ENCODE data around the gene ETS2.
"Not testable (repeated sequence)": the region's sequence is repeated elsewhere in the genome, so short reads cannot be mapped to it uniquely, and the experiment has no call there.

The ETS2 gene

DNA sequence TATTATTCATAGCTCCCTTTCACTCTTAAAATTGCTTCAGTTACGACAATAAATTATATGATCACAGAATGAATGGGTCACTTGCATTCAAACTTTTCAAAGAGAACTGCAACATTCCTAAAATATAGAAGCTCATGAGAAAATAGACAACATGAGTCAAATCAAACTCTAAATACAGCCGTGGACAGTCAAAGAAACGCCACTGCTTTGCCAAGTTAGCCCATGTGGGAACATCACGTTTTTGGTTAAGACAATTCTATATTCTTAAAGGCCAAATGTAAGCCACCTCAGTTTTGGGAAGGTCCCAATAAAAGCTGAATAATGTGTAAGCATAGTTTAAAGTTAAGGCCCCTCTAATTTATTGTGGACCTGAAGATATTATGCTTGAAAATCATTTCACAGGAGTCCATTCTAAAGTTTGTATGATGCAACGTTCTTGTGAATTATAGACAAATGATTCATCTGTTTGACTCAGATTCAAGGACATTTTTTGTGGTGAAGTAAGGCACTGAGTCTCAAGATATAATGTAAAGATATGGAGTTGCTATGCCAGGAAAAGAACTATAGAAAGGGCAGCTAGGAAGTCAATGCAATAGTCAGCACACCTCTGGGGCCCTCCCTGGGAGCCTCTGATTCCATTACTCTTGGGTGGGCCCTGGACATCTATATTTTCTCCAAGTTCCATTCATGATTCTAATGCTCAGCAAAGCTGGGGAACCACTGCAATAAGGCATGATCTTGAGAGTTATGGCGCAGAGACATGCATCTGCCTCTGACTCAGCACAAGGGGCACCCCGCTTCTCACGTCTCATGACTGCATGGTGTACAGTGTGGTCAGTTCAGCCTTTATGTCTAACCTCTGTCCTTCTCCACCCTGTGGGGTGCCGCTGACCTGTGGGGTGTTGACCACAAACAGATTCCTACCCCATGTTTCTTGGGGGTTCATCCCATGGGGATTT, 33.9 kb downstream of the ETS2 start:
- no peak for DNase-seq (ENCODE audit: low spot score)

- no peak for DNase-seq (ENCODE audit: low spot score)
Measured at GRCh38 chr21:38840456-38841300, 34.9 kb downstream of the ETS2 start.

- DNase-seq (ENCODE audit: low spot score), result no peak
Measured at GRCh38 chr21:38841472-38841871, 35.7 kb downstream of the ETS2 start.

- no peak for DNase-seq (ENCODE audit: low spot score)
Measured at GRCh38 chr21:38842079-38842478, 36.4 kb downstream of the ETS2 start.

DNA sequence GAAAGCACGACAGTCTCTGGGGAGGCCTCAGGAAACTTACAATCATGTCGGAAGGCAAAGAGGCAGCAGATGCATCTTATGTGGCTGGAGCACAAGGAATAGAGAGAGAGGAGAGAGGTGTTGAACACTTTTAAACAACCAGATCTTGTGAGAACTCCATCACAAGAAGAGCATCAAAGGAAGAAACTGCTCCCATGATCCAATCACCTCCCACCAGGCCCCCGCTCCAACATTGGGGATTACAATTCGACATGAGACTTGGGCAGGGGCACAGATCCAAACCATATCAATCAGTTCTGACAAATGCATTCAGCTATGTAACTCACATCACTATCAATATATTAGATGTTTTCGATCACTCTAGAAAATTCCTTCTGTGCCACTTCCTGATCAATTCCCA, 37.6 kb downstream of the ETS2 start:
- DNase-seq (ENCODE audit: low spot score), result no peak

GRCh38 chr21:38843806-38844503, 38.2 kb downstream of the ETS2 start:
- no peak for DNase-seq (ENCODE audit: low spot score)

GRCh38 chr21:38845374-38845773, 39.6 kb downstream of the ETS2 start:
- not testable (repeated sequence) for DNase-seq (ENCODE audit: low spot score)

GRCh38 chr21:38847556-38847955, 41.8 kb downstream of the ETS2 start:
- no peak for DNase-seq (ENCODE audit: low spot score)

DNA sequence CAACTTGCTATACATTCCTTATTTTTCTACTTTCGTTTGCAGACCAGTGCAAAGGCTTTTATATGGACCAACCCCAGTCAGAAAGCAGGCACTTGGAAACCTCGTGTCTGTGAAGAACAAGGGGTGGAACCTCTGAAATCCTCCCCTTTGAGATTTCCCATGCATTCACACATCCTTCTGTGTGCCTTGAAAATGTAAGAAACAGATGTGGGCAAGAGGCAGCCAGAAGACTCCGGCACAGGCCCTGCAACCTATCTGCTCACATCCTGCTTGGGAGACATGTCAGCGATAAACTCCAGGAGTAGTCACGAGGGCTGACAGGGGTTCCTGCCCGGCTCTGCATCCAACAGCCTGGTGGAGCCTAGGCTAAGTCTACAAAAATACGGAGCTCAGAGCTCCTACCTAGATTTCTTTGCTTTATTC, 42.5 kb downstream of the ETS2 start:
- DNase-seq (ENCODE audit: low spot score), result no peak

DNA sequence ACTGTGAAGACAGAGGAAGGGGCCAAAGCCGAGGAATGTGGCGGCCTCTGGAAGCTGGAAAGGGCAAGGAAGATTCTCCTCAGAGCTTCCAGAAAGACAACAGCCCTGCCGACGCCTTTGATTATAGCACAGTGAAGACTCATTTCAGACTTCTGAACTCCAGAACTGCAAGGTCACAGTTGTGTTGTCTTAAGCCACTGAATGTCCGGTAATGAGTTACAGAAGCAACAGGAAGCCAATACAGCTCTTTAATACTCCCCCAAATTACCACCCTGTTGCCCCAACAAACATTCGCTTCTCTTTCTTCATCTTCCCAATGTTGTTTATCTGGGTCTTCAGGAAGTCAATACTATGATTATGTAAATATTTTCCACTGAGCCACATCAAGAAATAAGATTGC, 44.0 kb downstream of the ETS2 start:
- DNase-seq (ENCODE audit: low spot score), result no peak

DNA sequence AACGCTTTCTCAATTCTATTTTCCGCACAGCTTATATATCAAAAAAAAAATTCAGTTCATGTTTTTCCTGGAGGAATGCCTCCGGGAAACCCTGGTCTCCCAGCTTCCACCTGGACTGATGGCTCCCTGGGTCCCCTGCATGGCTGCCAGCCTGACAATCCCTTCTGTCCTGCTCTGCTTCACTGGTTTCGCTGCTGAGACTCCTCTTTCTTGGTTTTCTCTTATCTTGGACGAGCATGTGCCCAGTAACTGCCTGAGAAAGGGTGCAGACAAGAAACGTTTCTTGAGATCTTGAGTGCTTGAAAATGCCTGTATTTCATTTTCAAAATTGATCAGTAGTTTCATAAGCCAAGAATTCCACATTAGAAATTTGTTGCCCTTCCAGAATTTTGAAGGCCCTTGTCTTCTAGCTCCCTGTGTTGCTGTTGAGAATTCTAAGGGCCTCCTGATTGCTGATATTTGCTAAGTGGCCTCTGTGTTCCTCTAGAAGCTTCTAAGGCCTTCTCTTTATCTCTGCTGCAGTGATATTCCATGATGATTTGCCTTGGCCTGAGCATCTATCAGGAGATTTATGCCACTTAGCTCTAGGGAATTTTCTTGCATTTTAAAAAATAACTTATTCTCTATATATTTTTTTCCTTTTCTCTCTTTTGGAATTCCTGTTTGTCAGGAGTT, 44.7 kb downstream of the ETS2 start:
- DNase-seq (ENCODE audit: low spot score), result no peak

DNA sequence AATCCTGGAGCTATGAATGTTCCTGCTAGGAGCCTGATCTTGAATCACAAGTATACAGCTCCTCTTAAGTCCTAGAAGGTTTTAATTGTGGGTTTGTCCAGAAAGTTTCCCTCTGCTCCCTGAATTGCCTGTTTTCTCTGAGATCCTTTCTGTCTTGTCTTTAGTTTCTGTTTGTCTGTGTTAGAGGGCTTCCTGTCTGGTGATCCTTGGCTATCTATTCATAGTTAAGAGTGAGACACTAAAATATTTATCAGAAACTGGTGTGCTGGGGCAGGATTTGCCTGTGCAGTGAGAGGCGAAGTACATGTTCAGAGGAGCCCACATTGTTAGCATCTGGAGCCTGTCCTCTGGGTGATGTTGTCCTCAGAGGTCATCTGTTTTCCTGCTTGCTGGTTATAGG, 45.4 kb downstream of the ETS2 start:
- DNase-seq (ENCODE audit: low spot score), result no peak

- no peak for DNase-seq (ENCODE audit: low spot score)
Measured at GRCh38 chr21:38852278-38852677, 46.5 kb downstream of the ETS2 start.

DNA sequence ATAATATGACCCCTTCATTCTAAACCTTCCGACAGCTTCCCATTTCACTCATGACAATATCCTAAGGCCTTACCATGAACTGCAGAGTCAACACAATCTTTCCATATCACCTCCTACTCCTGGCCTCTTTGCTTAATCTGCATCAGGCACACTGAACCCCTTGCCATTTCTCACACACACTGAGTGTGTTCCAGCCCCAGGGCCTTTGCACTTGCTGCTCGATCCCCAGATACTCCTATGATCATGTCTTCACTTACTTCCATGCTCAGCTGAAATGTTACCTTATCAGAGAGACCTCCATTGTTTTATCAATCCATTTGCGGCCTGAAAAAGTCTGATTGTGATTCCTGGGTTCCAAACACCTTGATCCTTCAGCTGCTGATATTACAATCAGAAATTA, 47.0 kb downstream of the ETS2 start:
- DNase-seq (ENCODE audit: low spot score), result no peak

- no peak for DNase-seq (ENCODE audit: low spot score)
Measured at GRCh38 chr21:38853421-38853919, 47.7 kb downstream of the ETS2 start.

DNA sequence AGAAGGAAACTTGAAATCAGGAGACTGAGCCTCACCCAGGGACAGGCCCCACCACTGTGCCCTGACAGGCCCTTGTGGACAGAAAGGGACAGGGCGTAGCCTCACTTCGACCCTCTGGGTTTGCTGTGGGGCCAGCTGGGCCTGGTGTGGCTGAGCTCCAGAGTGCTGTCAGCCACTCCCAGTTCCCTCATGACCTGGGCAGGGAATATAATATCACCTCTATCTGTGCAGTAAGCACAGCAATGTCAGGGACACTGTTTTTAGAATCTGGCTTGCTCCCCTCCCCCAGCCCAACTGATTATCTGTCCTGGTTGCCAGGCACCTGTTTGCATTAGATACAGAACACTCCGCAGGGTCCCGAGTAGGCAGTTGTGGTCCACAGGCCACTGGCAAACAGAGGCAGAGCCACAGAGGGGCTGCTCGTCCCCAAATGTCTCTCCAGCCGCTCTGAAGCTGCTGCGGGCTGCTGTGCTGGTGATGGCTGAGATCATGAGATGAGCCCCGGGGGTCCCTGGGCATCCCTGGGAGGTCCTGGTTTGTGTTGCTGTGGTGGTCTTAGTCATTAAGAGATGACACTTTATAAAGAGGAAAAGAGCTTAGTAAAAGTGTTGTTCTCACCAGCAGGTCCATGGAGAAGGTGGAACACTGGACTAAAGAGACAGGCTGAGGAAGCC, 51.6 kb downstream of the ETS2 start:
- DNase-seq (ENCODE audit: low spot score), result no peak

DNA sequence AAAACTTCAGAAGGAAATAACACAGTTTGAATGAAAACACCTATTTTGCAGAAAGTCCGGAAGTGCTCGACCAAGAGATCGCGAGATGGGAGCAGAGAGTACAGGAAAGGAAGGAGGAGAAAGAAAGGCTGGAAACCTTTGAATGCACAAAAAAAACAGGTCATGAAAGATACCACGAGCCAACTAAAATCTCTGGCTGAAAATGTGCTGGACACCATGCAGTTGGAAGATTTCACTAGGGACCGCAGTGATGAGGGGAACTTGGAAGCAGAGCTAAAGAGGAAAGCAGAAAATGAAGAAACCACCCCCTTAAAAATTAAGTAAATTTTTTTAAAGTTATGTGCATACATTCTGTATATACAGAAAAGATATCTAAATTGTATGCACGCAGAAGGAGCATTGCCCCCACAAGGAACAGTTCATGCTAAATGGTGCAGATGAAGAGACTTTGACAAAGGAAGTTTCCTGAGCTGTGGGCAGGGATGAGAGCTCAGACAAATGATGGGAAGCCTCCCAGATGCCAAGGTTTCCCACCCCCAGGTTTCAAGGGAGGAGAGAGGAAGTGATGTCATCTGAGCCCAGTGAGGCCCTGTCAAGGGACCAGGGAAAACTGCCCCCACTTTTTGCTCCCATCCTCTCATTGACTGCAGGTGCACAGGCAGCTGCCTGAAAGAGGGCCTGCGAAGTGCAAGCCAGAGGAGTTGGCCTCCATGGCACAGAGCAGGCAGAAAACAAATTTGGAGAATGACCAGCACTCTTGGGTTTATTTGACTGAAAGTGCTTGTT, 52.5 kb downstream of the ETS2 start:
- no peak for DNase-seq (ENCODE audit: low spot score)

GRCh38 chr21:38858812-38859205, 53.1 kb downstream of the ETS2 start:
- DNase-seq (ENCODE audit: low spot score), result no peak

DNA sequence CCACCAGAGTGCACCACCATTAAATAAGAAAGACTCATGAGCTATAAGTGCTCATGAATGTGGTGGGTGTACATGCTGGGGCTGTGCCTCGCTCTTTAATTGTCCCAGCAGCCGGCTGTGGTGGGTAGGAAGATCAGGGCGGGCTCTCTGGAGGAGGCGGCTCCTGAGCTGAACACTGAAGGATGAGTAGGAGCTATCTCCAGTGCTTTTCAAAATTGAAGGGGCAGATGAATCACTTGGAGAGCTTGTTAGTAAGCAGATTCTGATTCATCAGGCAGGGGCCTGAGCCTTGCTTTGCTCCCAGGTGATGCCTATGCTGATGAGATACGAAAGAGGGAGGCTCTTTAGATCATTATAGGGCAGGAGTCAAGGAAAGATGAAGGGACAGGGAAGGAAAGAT, 54.1 kb downstream of the ETS2 start:
- DNase-seq (ENCODE audit: low spot score), result no peak

DNA sequence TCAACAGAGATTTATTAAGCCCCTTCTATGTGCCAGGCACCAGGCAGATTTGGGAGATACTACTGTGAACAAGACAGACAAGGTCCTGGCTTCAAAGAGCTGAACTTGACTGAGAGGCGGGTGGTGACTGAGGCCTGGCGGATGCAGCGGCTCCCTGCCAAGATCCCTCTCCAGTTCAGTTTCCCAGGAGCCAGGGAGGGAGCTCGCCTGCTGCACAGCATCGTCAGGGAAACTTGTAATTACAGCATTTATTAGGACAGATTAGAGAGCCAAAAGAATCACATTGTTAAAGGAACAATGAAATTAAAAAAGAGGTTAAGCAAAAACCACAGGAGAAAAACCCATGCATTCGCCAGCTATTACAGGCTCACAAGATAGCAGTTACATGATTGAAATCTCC, 55.3 kb downstream of the ETS2 start:
- DNase-seq (ENCODE audit: low spot score), result no peak

All from CD4-positive, alpha-beta T cell treated with Interleukin-2 at 100 ng/mL for 4 hours (primary cell).